UCSD-AML1 (cell line): ENCODE measurements around the gene MTX3.

Experiments
- DNase-seq: peaks from one replicate; lab custom pipeline; 2025; ENCODE audit not compliant: unreplicated experiment; lab: John Stamatoyannopoulos, UW

The MTX3 gene, protein sequence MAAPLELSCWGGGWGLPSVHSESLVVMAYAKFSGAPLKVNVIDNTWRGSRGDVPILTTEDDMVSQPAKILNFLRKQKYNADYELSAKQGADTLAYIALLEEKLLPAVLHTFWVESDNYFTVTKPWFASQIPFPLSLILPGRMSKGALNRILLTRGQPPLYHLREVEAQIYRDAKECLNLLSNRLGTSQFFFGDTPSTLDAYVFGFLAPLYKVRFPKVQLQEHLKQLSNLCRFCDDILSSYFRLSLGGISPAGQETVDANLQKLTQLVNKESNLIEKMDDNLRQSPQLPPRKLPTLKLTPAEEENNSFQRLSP

GRCh38 chr5:79990598-79991507, at the start of gene MTX3:
Gene MTX3, minus strand, starts transcription at chr5:79991262. Its CDS starts 24 bp downstream, at chr5:79991238.
- DNase-seq: no peak

- no peak for DNase-seq
Measured at GRCh38 chr5:80039650-80040049, 48.6 kb upstream of the MTX3 start.

DNA sequence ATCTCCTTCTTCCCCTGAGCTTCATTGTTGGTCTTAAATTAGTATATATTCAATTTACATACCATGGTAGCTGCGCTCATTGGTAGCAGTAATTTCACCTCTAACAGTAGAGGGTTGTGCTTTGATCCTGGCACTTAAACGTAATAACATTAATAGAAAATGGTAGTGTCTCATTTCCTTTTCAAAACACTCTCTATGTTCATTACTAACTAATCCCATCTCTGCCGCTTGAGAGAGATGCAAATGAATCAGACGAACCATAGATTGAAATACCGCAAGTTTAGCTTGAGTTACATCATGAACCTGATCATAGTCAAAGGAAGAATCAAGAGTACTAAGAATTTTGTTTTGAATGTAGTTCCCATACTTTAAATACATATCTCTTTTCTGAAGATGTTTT, 46.3 kb upstream of the MTX3 start:
- DNase-seq: no peak

- no peak for DNase-seq
Measured at GRCh38 chr5:80036615-80037014, 45.6 kb upstream of the MTX3 start.

GRCh38 chr5:80035839-80036238, 44.8 kb upstream of the MTX3 start:
- DNase-seq: no peak

GRCh38 chr5:80034962-80035821, 44.1 kb upstream of the MTX3 start, which contains the start of gene THBS4:
Gene THBS4, plus strand, starts transcription at chr5:80035348. Its CDS starts 190 bp downstream, at chr5:80035538.
- DNase-seq: no peak

- DNase-seq: no peak
Measured at GRCh38 chr5:80034559-80034958, 43.5 kb upstream of the MTX3 start.

GRCh38 chr5:80033513-80033912, 42.5 kb upstream of the MTX3 start:
- no peak for DNase-seq

GRCh38 chr5:80031109-80031508, 40.0 kb upstream of the MTX3 start:
- DNase-seq: no peak

DNA sequence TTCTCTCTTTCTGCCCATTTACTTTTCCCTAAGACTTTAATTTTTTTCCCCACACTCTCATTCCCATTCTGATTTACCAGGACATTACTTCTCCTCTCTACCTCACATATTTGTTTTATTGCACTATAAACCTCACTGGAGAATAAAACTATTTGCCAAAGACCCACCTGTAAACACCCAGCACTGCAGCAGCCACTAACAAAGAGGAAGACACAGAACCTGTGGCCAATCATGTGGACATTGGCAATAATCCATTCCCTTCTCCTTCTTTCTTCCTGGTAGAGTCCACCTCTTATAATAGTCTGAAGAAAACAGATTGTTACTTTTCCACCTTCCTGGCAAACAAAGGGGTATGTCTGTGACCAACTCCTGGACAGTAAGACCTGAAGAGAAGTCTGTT, 35.8 kb upstream of the MTX3 start:
- no peak for DNase-seq

- no peak for DNase-seq
Measured at GRCh38 chr5:80025069-80025468, 34.0 kb upstream of the MTX3 start.

DNA sequence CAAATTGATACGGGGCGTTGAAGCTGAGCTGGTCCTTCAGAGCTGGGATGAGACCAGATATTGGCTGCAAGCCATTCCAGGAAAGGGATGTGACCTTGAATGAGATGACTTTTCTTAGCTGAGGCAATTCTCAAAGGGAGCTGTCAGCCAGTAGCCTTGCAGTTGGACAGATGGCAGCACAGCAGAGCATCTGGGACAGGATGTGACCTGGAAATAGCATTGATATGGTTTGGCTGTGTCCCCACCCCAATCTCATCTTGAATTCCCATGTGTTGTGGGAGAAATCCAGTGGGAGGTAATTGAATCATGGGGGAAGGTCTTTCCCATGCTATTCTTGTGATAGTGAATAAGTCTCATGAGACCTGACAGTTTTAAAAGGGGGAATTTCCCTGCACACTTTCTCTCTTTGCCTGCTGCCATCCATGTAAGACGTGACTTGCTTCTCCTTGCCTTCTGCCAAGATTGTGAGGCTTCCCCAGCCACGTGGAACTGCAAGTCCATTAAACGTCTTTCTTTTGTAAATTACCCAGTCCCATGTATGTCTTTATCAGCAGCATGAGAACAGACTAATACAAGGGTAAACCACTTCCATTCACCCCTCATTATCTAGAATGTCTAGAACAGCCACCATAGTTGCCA, 19.8 kb upstream of the MTX3 start:
- no peak for DNase-seq

GRCh38 chr5:80008995-80009765, 18.1 kb upstream of the MTX3 start:
- no peak for DNase-seq

- no peak for DNase-seq
Measured at GRCh38 chr5:80002677-80003076, 11.6 kb upstream of the MTX3 start.

GRCh38 chr5:79999722-80000121, 8.7 kb upstream of the MTX3 start:
- no peak for DNase-seq

DNA sequence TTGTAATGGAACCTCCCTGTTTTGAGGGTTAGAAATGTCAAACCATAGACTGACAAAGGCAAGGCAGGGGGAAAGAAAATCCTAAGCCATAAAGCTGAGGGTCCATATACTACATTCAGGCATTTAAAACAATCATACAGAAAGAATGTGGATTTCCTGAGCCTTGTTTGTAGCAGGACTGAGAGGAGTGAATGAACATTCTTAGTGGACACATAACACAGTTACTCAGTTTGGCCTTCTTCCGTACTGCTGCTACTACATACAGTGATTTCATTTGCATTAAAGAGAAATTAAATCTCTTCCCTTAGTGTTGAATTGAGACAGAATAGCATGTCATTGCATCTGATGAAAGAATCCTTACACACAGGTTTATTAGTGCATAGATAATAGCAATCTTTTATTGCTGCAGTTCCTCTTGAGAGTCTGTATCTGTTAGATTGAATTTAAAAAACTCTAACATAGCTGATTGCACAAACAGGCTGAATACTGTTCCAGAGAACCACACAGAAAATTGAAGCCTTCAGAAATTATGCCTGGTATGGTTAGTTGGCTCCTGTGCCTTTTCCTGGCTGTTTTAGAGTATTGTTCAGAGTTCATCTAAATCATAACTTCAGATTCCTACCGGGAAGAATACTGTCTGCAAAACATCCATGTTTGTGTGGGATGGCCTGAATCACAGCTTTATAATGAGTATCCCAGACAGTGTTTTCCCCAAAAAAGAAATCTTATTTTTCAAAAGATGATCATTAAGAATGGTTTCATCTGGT, 2.0 kb upstream of the MTX3 start:
- no peak for DNase-seq

DNA sequence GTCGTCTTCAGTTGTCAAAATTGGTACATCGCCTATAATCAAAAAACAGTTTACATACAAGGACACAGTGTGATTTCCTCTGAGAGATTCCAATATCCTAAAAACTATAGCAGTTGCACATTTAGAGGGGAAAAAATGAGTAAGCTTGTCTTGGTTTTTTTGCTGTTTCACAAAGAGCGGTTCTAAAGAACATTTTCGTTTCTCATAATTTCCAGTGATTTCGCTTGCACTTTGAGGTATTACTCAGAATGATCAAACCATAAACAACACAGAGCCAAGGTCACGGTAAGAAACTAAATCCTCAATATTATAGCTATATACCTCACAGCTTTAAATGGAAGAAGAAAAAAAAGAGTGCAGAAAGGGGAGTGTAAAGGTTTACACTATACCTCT, 861 bp downstream of the MTX3 start:
- DNase-seq: no peak

- DNase-seq: no peak
Measured at GRCh38 chr5:79986260-79986659, 4.8 kb downstream of the MTX3 start.

GRCh38 chr5:79985288-79985687, 5.8 kb downstream of the MTX3 start:
- DNase-seq: no peak
